AG09309 (cell line): ENCODE data around the gene KRT13.
"Not testable (repeated sequence)": the region's sequence is repeated elsewhere in the genome, so short reads cannot be mapped to it uniquely, and the experiment has no call there.

Experiments used
- DNase-seq: peaks from one replicate; pipeline ENCODE4 v3.0.0-alpha.2; 2010; ENCODE audit warnings: low read depth
- H3K4me3 ChIP-seq: 2 replicates; pipeline ENCODE4 v1.5.1; 2011; ENCODE audit warnings: mild to moderate bottlenecking, low read depth, low read length, moderate library complexity; ENCODE audit not compliant: control insufficient read depth
- CTCF ChIP-seq: IDR thresholded peaks from 2 replicates; pipeline ENCODE4 v1.5.1; 2011; ENCODE audit warnings: mild to moderate bottlenecking, low read depth, low read length, inconsistent platforms; ENCODE audit not compliant: insufficient read depth, control insufficient read depth; ENCODE audit errors: missing control alignments

The KRT13 gene

DNA sequence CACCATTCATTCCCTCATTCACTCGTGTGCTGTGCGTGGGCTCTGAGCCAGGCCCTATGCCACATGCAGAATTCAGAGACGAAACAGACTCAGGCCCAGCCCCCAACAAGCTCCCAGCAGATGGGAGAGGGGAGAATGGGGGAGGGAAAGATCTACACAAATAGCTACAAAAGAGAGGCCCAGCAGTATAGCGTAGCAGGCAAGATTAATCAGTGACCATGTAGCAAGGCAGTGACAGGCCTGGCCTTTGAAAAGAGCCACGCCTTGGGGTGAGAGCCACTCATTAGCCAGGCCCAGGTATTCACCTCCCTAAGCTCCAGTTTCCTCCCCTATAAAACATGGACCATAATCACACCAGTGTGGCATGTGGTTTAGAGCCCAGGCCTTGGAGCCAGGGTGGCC lies 39.1 kb upstream of the KRT13 start:
- TF ChIP-seq CTCF, result no peak
- DNase-seq, result no peak
- no peak overlapping the region for H3K4me3 ChIP-seq

DNA sequence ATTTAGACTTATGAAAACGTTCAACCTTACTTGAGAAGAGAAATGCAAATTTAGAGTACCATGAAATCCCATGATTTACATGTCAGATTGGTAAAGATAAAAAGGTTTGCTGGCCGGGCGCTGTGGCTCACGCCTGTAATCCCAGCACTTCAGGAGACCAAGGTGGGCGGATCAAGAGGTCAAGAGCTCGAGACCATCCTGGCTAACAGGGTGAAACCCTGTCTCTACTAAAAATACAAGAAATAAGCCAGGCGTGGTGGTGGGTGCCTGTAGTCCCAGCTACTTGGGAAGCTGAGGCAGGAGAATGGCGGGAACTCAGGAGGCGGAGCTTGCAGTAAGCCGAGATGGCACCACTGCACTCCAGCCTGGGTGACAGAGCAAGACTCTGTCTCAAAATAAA lies 37.4 kb upstream of the KRT13 start:
- DNase-seq, H3K4me3 ChIP-seq: not testable (repeated sequence)

- no peak for DNase-seq
- no peak overlapping the region for H3K4me3 ChIP-seq
- TF ChIP-seq CTCF, result no peak
Measured at GRCh38 chr17:41542357-41542756, 36.9 kb upstream of the KRT13 start.

DNA sequence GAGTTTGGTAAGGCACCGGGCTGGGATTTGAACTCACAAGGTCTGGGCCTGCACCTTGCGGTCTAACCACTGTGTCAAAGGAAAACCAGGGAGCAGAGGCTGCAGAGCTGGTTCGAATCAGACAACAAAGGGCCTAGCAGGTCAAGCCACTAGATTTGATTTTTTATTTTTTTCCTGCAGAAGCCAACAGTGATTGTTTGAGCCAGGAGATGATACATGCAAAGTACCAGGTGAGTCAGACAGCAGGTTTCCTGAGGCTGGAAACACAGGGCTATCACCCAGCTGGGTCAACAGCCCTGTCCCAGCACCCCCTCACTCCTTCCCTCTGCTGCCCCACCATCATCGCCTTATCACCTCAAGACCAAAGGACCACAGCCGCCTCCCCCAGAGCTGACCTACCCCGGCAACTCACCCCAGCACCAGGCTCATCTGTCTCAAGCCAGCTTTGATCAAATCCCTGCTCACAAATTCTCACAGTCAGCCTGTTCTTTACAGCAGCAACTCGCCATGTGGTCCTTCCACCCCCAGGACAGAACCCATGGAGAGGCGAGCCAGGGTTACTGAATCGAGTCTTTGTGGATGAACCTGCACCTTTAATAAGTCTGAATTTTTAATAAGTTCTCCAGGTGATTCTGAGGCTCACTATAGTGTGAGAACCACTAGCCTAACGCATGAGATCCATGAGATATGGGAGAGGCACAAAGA lies 35.7 kb upstream of the KRT13 start:
- no peak overlapping the region for H3K4me3 ChIP-seq
- DNase-seq, result no peak
- no peak for TF ChIP-seq CTCF

GRCh38 chr17:41539979-41540701 lies 34.7 kb upstream of the KRT13 start:
- no peak overlapping the region for H3K4me3 ChIP-seq
- DNase-seq, result no peak
- no peak for TF ChIP-seq CTCF

DNA sequence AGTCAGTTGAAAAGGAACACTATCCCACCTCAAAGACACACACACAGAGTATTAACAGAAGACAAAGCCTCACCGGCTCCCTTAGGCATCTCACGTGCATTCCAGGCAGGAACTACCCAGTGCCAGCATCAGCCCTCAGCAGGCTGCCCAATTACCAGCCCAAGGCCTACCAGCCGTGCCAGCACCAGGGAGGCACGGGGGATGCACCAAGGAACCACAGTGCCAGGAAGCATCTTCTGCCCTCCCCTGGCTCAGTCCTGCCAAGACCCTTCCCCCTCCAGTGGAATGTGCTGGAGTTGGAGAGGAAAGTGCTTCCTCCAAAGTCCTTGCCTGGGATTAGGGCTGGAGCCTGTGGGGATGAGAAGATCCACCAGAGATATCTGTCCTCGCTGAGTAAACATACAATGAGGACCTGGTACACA lies 33.7 kb upstream of the KRT13 start:
- DNase-seq, result no peak
- H3K4me3 ChIP-seq, result no peak overlapping the region
- TF ChIP-seq CTCF, result no peak

DNA sequence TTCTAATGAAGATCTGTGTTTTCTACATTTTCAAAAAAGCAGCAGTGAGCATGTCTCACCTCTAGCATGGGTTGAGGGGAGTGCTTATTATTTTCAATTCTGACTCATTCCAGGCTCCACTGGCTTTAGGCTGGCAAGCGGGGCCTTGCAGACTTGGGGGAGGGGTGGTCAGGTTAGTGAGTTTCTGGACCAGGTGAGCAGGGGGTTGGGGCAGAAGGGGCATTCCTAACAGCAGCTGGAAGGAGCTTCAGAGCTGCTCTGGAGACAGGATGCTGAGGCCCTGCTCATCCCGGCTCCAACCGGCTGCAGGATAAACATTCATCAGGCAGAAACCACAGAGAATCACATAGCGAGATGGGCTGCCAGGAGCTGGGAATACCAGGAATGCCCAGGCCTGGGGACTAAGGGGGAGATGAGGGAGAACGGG lies 33.2 kb upstream of the KRT13 start:
- H3K4me3 ChIP-seq, result no peak overlapping the region
- TF ChIP-seq CTCF, result no peak
- DNase-seq, result no peak
